Activated naive CD4-positive, alpha-beta T cell treated with Interleukin-2 at 50 U/mL for 16 hours (primary cell): ENCODE measurements around the gene PLXNB3.
A peak's percentile ranks its signal among the peaks of the same experiment; 100 is the strongest.

Experiments
- DNase-seq: peaks from one replicate; pipeline ENCODE4 v3.0.0-alpha.2; 2020

The PLXNB3 gene

DNA sequence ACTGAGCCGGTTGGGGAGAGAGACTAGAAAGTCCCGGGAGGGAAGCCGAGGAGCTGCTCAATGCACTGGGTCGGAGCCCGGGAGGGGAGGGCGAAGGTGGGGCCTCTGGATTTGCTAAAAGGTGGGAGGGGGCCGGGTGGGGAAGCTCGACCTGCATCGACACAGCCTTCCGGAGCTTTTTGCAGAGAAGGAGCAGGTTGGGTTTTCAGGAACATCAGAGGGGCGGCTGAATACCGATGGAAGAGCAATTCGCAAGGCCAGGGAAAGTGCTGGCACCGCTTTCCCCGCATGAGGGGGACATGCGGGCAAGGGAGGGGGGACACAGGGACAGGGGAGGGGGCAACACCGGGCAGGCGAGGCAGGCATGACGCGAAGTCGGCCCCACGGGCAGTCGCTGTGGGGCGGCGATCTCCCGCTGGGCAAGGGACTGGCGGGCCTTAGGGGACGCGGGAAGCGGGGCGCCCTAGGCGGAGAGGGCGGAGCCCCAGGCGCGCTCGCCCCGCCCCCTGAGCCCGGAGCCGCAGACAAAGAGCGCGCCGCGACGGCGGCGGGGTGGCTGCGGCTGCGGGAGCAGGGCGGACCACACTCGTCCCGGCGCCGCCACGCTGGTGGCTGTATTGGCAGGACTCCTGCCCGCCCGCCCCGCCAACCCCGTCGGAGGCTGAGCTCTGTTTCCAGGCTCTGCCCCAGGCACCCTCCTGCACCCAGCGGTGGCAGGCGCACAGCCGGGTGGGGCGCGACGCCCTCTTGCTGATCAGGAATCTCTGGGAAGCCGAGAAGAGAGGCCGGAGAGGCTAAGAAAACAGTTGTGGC, 54.7 kb downstream of the PLXNB3 start:
- peak; percentile 54 for DNase-seq

DNA sequence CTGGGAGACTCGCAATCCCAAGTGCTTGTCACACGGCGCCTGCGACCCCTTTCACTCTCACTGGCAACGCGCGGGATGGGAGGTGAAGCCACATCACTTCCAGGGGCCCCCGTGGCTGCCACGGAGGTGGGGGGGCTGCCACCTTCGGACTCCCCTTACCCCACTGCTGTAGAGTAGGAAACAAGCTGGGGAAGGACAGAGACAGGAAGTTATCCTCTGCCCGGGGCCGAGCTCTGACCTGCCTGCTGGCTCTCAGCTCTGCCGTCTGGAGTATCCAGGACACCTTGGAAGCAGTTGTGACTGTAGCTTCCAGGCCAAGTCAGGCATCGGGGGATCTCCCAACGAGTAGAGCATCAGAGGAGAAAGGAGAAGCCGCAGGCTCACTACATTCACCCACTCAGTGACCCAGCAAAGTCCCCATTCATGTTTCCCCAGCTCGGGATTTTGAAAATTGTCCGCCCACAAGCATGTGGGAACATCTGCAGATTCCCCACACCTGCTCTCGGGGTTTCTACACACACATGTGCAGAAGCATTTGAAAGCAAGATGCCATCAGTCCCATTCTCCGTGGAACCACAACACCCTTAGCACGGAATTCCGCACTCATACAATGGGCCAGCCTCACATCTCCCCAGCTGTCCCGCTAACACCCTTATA, 55.5 kb downstream of the PLXNB3 start:
- DNase-seq = no peak

DNA sequence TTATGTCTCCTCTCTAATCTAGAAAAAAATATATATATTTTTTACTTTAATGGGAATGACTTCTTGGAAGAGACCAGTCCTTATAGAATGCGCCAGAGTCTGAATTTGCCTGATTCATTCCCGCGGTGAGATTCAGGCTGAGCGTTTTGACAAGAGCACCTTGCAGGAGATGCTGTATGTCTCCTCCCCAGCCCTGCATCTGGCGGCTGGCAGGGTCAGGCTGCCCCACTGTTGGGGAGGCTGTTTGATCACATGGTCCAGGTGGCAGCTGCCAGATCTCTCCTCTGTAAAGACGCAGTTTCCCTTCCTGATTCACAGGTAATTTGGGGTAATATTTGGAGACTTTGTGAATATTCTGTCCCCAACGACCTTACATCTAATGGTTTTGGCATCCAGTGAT, 56.6 kb downstream of the PLXNB3 start:
- no peak for DNase-seq

DNA sequence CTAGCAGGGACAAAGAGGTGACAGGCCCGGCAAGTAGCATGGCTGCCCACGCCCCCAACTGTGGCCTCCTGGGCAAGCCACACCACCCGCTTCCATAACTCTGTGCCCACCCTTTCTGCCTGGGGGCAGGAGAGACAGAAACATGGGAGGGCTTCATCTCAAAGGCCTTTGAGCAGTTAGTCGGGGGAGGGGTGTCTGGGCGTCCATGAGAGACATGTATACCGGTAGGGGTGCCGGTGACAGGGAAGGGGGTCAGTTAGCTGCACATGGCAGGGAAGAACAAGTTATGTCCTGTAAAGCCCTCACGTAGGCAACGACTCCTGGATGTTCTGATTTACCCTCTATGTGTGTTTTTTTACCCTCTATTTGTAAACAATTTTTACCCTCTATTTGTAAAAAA, 57.0 kb downstream of the PLXNB3 start:
- DNase-seq = no peak

DNA sequence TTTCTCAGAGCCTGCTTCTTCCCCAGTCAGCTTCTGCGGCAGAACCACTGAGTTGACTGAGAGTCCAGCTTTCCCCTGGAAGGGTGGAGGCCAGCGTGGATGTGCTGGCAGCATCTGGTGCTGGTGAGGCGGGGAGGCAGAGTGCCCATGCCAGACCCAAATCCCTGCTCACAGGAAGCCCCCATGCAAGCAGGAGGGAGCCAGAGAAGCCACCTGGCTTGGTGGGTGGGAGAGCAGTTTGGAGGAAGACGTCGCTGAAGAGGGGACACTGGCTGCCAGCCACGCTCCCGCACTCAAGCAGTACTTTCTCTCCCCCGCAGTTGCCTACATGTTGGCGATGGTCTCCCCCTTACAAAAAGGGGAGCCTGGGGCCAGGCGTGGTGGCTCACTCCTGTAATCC, 60.3 kb downstream of the PLXNB3 start:
- no peak for DNase-seq

DNA sequence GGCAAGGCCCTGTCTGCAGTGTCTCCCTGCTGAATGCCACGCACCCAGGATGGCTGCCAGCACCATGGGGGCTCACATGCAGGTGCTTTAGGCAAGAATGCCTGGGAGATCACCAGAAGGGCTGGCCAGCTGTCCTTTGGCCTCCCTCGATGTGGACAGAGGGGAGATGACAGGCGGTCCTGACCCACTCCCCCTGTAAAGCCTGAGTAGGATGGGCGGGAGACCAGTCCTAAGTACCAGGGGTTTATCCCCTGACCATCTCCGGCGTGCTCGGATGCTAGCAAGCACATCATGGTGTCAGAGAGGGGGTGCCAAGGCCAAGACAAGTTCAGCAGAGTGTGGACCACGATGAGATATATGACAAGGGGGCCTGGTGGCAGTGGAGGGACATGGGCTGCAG, 61.0 kb downstream of the PLXNB3 start:
- no peak for DNase-seq
